Measurements from ENCODE around the gene CENPT. TPM values are rescaled to one million over a fixed set of nuclear protein-coding genes. Genes with fewer than 3 reads are reported as not detected.
A peak's percentile ranks its signal among the peaks of the same experiment; 100 is the strongest.

CENPT gene
- total and polyA plus RNA-seq, 2 of the 13 experiments (the other 11 are each of a cell fraction or from before 2014, with no cell fraction given) = 40.9 to 43.3 TPM

DNA sequence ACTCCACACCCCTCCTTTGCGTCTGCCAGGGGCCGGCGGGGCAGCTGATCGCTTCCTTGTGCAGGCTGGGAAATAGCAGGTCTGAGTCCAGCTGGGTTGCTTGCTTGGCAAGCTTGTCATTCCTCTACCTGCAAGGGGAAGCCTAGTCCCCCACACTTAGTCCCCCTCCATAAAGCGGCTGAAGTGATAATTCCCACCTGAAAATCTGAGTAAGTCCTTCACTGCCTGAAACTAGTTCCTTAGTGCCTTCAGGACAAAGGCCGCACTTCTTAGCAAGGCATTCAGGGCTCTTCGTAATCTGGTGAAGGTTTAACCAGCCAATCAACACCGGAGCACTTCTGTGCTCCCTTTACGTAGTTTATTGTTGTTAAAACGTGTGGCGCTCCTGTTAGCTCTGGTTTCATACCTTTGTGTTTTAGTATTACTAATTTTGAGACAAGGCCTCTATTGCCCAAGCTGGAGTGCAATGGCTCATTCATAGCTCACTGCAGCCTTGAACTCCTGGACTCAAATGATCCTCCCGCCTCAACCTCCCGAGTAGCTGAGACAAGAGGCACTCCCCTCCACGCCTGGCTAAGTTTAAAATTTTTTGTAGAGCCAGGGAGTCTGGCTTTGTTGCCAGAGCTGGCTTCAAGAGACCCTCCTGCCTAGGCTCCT, 46.4 kb upstream of the CENPT start (continued):
- TF ChIP-seq CREB1 (IDR thresholded peaks at IDR 0.05) = no peak
- no peak for TF ChIP-seq CREB1 (CRISPR knock-in tag; IDR thresholded peaks at IDR 0.05)
- TF ChIP-seq MIER3 (CRISPR knock-in tag; IDR thresholded peaks at IDR 0.05; ENCODE audit: borderline replicate concordance) = no peak
- TF ChIP-seq MLLT10 (CRISPR knock-in tag; IDR thresholded peaks at IDR 0.05) = no peak
- TF ChIP-seq, protein P1, sequence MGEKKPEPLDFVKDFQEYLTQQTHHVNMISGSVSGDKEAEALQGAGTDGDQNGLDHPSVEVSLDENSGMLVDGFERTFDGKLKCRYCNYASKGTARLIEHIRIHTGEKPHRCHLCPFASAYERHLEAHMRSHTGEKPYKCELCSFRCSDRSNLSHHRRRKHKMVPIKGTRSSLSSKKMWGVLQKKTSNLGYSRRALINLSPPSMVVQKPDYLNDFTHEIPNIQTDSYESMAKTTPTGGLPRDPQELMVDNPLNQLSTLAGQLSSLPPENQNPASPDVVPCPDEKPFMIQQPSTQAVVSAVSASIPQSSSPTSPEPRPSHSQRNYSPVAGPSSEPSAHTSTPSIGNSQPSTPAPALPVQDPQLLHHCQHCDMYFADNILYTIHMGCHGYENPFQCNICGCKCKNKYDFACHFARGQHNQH (CRISPR knock-in tag; IDR thresholded peaks at IDR 0.05) = no peak; the same call in 1 of the 2 replicates
- 0 out of 2 replicates have a peak, but pooled peaks have one; percentile 10 for TF ChIP-seq ZNF354B (CRISPR knock-in tag; IDR thresholded peaks at IDR 0.05)
- TF ChIP-seq ZNF33A (CRISPR knock-in tag; IDR thresholded peaks at IDR 0.05; ENCODE audit: borderline replicate concordance) = no peak
- TF ChIP-seq ATM (IDR thresholded peaks at IDR 0.05; ENCODE audit: borderline replicate concordance) = no peak
- 0 out of 2 replicates have a peak, but pooled peaks have one; percentile 41 for TF ChIP-seq ZNF234 (CRISPR knock-in tag; conservative IDR thresholded peaks at IDR 0.05)
- no peak for TF ChIP-seq ZNF44 (CRISPR knock-in tag; IDR thresholded peaks at IDR 0.05)
- no peak for TF ChIP-seq PHB2 (IDR thresholded peaks at IDR 0.05; ENCODE audit: partially characterized antibody)
- TF ChIP-seq, protein P2, sequence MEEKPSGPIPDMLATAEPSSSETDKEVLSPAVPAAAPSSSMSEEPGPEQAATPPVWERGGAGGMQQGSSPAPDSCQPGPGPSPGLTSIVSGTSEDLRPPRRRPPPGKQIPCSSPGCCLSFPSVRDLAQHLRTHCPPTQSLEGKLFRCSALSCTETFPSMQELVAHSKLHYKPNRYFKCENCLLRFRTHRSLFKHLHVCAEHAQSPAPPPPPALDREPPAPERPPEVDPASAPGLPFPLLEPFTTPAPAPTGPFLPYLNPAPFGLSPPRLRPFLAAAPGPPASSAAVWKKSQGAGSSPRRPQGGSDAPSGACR (CRISPR knock-in tag; IDR thresholded peaks at IDR 0.05) = no peak
- TF ChIP-seq TBX2 (CRISPR knock-in tag; IDR thresholded peaks at IDR 0.05; ENCODE audit: borderline replicate concordance) = no peak
- TF ChIP-seq ZNF569 (CRISPR knock-in tag; IDR thresholded peaks at IDR 0.05; ENCODE audit: borderline replicate concordance) = no peak
- TF ChIP-seq NFIC (IDR thresholded peaks at IDR 0.05; ENCODE audit: low read length) = no peak
- no peak for TF ChIP-seq TSC22D2 (CRISPR knock-in tag; IDR thresholded peaks at IDR 0.05; ENCODE audit: borderline replicate concordance)
- TF ChIP-seq TRIM24 (CRISPR knock-in tag; IDR thresholded peaks at IDR 0.05) = no peak
- TF ChIP-seq NRL (CRISPR knock-in tag; IDR thresholded peaks at IDR 0.05; ENCODE audit: borderline replicate concordance) = no peak; the same call in 1 of the 2 replicates
- TF ChIP-seq REL (CRISPR knock-in tag; conservative IDR thresholded peaks at IDR 0.05) = 0 out of 2 replicates have a peak, but pooled peaks have one; percentile 9
- TF ChIP-seq ZNF614 (CRISPR knock-in tag; IDR thresholded peaks at IDR 0.05; ENCODE audit: borderline replicate concordance) = no peak
- TF ChIP-seq ZBTB1 (CRISPR knock-in tag; IDR thresholded peaks at IDR 0.05; ENCODE audit: borderline replicate concordance) = no peak
- TF ChIP-seq, protein P3, sequence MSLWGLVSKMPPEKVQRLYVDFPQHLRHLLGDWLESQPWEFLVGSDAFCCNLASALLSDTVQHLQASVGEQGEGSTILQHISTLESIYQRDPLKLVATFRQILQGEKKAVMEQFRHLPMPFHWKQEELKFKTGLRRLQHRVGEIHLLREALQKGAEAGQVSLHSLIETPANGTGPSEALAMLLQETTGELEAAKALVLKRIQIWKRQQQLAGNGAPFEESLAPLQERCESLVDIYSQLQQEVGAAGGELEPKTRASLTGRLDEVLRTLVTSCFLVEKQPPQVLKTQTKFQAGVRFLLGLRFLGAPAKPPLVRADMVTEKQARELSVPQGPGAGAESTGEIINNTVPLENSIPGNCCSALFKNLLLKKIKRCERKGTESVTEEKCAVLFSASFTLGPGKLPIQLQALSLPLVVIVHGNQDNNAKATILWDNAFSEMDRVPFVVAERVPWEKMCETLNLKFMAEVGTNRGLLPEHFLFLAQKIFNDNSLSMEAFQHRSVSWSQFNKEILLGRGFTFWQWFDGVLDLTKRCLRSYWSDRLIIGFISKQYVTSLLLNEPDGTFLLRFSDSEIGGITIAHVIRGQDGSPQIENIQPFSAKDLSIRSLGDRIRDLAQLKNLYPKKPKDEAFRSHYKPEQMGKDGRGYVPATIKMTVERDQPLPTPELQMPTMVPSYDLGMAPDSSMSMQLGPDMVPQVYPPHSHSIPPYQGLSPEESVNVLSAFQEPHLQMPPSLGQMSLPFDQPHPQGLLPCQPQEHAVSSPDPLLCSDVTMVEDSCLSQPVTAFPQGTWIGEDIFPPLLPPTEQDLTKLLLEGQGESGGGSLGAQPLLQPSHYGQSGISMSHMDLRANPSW (CRISPR knock-in tag; IDR thresholded peaks at IDR 0.05; ENCODE audit: borderline replicate concordance) = no peak
- TF ChIP-seq SIX1 (CRISPR knock-in tag; IDR thresholded peaks at IDR 0.05; ENCODE audit: borderline replicate concordance) = no peak
- TF ChIP-seq ATF7 (IDR thresholded peaks at IDR 0.05) = no peak
- TF ChIP-seq ATF7 (CRISPR knock-in tag; IDR thresholded peaks at IDR 0.05) = no peak
- no peak for TF ChIP-seq SKI (IDR thresholded peaks at IDR 0.05; ENCODE audit: partially characterized antibody)
- peak in 1 of 2 experiments; percentile 36; a peak in 2 of 4 replicates for TF ChIP-seq KLF16 (CRISPR knock-in tag; IDR thresholded peaks at IDR 0.05)
- TF ChIP-seq U2AF1 (optimal IDR thresholded peaks at IDR 0.05; ENCODE audit: low read depth, low read length) = no peak
- TF ChIP-seq SMARCE1 (IDR thresholded peaks at IDR 0.05; ENCODE audit: borderline replicate concordance) = no peak
